Endothelial cell of umbilical vein (primary cell): ENCODE results near the gene HBS1L. TPM values are rescaled to one million over a fixed set of nuclear protein-coding genes. Genes with fewer than 3 reads are reported as not detected.

ENCODE experiments used
- BruUV-seq: library from RNA; stranded (reverse); fragments of 400-500 nt; replicated peaks from 2 replicates; lab custom pipeline; 2021; lab: Mats Ljungman, UMichigan
- CTCF ChIA-PET: fragments of 300-600, 350-600 bp; sonication (Branson Sonifier 250); formaldehyde crosslinking; loops from one replicate; lab custom pipeline; 2021; ENCODE audit warnings: antibody characterized with exemption, inconsistent platforms; lab: Charles Lee
- POLR2A ChIA-PET: fragments of 300-600, 350-600 bp; sonication (Branson Sonifier 250); formaldehyde crosslinking; loops from one replicate; lab custom pipeline; 2021; ENCODE audit warnings: antibody characterized with exemption, inconsistent platforms; lab: Charles Lee
- DNase-seq: peaks from one replicate; pipeline ENCODE4 v3.0.0-alpha.2; 2011; ENCODE audit warnings: low read depth, low spot score
- FAIRE-seq: peaks from 2 replicates; lab custom pipeline; 2011; peaks lifted over from hg19 to GRCh38; lab: Jason Lieb, UNC
- H2AFZ ChIP-seq: 2 replicates; pipeline ENCODE4 v1.6.0; 2012; ENCODE audit warnings: low read depth, low read length, control low read depth, inconsistent platforms
- H3K27ac ChIP-seq: 2 replicates; pipeline ENCODE4 v1.5.1; 2011; ENCODE audit warnings: low read depth, mild to moderate bottlenecking, control low read depth, low read length, moderate library complexity; ENCODE audit not compliant: insufficient read depth
- H3K27me3 ChIP-seq, 2 experiments: 2 replicates each; pipeline versions ENCODE4 v1.6.0 to v1.6.1; 2011; ENCODE audit warnings: low read length in 2 of 2, mixed read lengths in 1 of 2; ENCODE audit not compliant: control insufficient read depth in 2 of 2, insufficient read depth in 2 of 2
- H3K36me3 ChIP-seq, 2 experiments: 2 replicates in 1 of 2; 3 replicates in 1 of 2; pipeline ENCODE4 v1.5.1; 2011; ENCODE audit warnings: low read length in 2 of 2, mild to moderate bottlenecking in 1 of 2, moderate library complexity in 1 of 2; ENCODE audit not compliant: control insufficient read depth in 2 of 2, insufficient read depth in 2 of 2; ENCODE audit errors: extremely low read depth in 1 of 2
- H3K4me1 ChIP-seq: 3 replicates; pipeline ENCODE4 v1.5.1; 2011; ENCODE audit warnings: mild to moderate bottlenecking, low read length; ENCODE audit not compliant: control insufficient read depth, insufficient read depth; ENCODE audit errors: extremely low read depth
- H3K4me2 ChIP-seq: 2 replicates; pipeline ENCODE4 v1.6.1; 2011; ENCODE audit warnings: low read length, control low read depth, mixed read lengths; ENCODE audit not compliant: insufficient read depth
- H3K4me3 ChIP-seq, 3 experiments: fragments of 200-600 bp in 1 of 3; sonication (generic), shearing (Covaris generic) in 1 of 3; replicated peaks in 1 of 3; 2 replicates each; pipeline ENCODE4 v1.5.1; 2011 to 2016; ENCODE audit warnings: control low read depth in 3 of 3, low read length in 3 of 3, mild to moderate bottlenecking in 2 of 3, inconsistent platforms in 1 of 3, low read depth in 1 of 3, moderate library complexity in 1 of 3; ENCODE audit not compliant: insufficient read depth in 1 of 3
- H3K79me2 ChIP-seq: 2 replicates; pipeline ENCODE4 v1.6.0; 2012; ENCODE audit warnings: low read length, inconsistent platforms; ENCODE audit not compliant: control insufficient read depth, insufficient read depth
- H3K9ac ChIP-seq: replicated peaks from 2 replicates; pipeline ENCODE3; 2011; ENCODE audit warnings: low read length, control low read depth; ENCODE audit not compliant: insufficient read depth; ENCODE audit errors: extremely low read depth
- H3K9me1 ChIP-seq: replicated peaks from 3 replicates; pipeline ENCODE4 v1.6.0; 2011; ENCODE audit warnings: mild to moderate bottlenecking, low read length; ENCODE audit not compliant: control insufficient read depth, insufficient read depth; ENCODE audit errors: extremely low read depth
- H3K9me3 ChIP-seq: replicated peaks from 2 replicates; pipeline ENCODE4 v1.5.1; 2012; ENCODE audit warnings: low read length, inconsistent platforms; ENCODE audit not compliant: control insufficient read depth, insufficient read depth
- H4K20me1 ChIP-seq: replicated peaks from 2 replicates; pipeline ENCODE3; 2011; ENCODE audit warnings: mild to moderate bottlenecking, low read length; ENCODE audit not compliant: control insufficient read depth, insufficient read depth; ENCODE audit errors: extremely low read depth
- CTCF ChIP-seq, 2 donors: IDR thresholded peaks; 1 replicate in 1 of 2; 2 replicates in 1 of 2; pipeline ENCODE4 v1.5.1; 2011; ENCODE audit warnings: low read length in 2 of 2, mild to moderate bottlenecking in 2 of 2, moderate library complexity in 2 of 2, control low read depth in 1 of 2, inconsistent platforms in 1 of 2, low read depth in 1 of 2; ENCODE audit not compliant: insufficient read depth in 1 of 2; ENCODE audit errors: extremely low read depth in 1 of 2
- EZH2 ChIP-seq: IDR thresholded peaks from 2 replicates; pipeline ENCODE4 v1.6.1; 2012; ENCODE audit warnings: borderline replicate concordance, low read depth, mild to moderate bottlenecking, moderate library complexity, low read length, inconsistent platforms; ENCODE audit not compliant: severe bottlenecking
- FOS ChIP-seq: IDR thresholded peaks from 2 replicates; pipeline ENCODE4 v1.6.1; 2011; ENCODE audit warnings: mild to moderate bottlenecking, low read length, moderate library complexity, borderline replicate concordance; ENCODE audit not compliant: insufficient read depth
- GATA2 ChIP-seq: IDR thresholded peaks from 2 replicates; pipeline ENCODE4 v1.7.0; 2011; ENCODE audit warnings: low read depth, mild to moderate bottlenecking, moderate library complexity, mixed read lengths, low read length; ENCODE audit not compliant: insufficient read length, insufficient read depth
- JUN ChIP-seq: IDR thresholded peaks from 2 replicates; pipeline ENCODE4 v1.6.1; 2011; ENCODE audit warnings: borderline replicate concordance, low read depth; ENCODE audit not compliant: insufficient read length, insufficient read depth
- MAX ChIP-seq: IDR thresholded peaks from 2 replicates; pipeline ENCODE4 v1.6.1; 2011; ENCODE audit not compliant: insufficient read depth, insufficient read length
- MYC ChIP-seq: IDR thresholded peaks from one replicate; pipeline ENCODE4 v1.6.1; 2011; ENCODE audit warnings: mild to moderate bottlenecking, low read depth, low read length
- POLR2A ChIP-seq: IDR thresholded peaks from 2 replicates; pipeline ENCODE4 v1.6.1; 2012; ENCODE audit warnings: low read depth, mild to moderate bottlenecking, control low read depth, low read length
- POLR2AphosphoS5 ChIP-seq: IDR thresholded peaks from 2 replicates; pipeline ENCODE4 v1.6.1; 2012; ENCODE audit warnings: low read depth, mild to moderate bottlenecking, control low read depth, low read length, moderate library complexity; ENCODE audit not compliant: insufficient read depth
- dilution Hi-C: fragments of 300-500 bp; cut with MboI; formaldehyde crosslinking; loops from one replicate; pipeline ENCODE4 v1.15.0; 2019; ENCODE audit warnings: low sequenced_read_pairs; ENCODE audit not compliant: extremely low pct_ligation_motif_present
- intact Hi-C: fragments of 100-400 bp; cut with micrococcal nuclease; formaldehyde crosslinking; loops from one replicate; pipeline ENCODE4 v1.10.0; 2022
- polyA plus RNA-seq, 4 experiments: library from polyadenylated mRNA; depleted of rRNA in 3 of 4; stranded (reverse) in 3 of 4; unstranded in 1 of 4; fragments of >200 nt; gene quantifications; 2 replicates each; pipeline versions ENCODE4 v1.2.1 to v1.2.3, GENCODE V29; 2011 to 2012; ENCODE audit warnings: missing spikeins in 1 of 4
- total RNA-seq: library from RNA; stranded (reverse); gene quantifications from 2 replicates; pipeline ENCODE4 v1.2.3, GENCODE V29; 2021

The HBS1L gene
- total and polyA plus RNA-seq, 2 donors (not counting 3 experiments of a cell fraction or from before 2014, with no cell fraction given) = 23.7 to 74.6 TPM

GRCh38 chr6:135037541-135037940, 17.1 kb downstream of the HBS1L start:
- ChIA-PET POLR2A (no interaction called here), CTCF (no interaction called here)
- no peaks in the 10 kb centered on the region for H3K27me3 ChIP-seq
- peaks cover 14% of the 10 kb centered on the region for H3K79me2 ChIP-seq
- TF ChIP-seq GATA2 (no peak), JUN (no peak), POLR2A (no peak), FOS (no peak), MYC (no peak), POLR2AphosphoS5 (no peak), MAX (no peak), CTCF (IDR thresholded peaks at IDR 0.05; ENCODE audit: extremely low read depth in 1 of 2, insufficient read depth in 1 of 2, low read depth in 1 of 2, low read length in 2 of 2) (no peak), EZH2 (no peak)
- no peak overlapping the region for H3K9ac ChIP-seq
- FAIRE-seq = no peak
- dilution Hi-C loops (no loop called here), intact Hi-C loops (no loop called here)
- no peak overlapping the region for H3K4me2 ChIP-seq
- H4K20me1 ChIP-seq = peaks cover 3% of the 10 kb centered on the region
- H3K36me3 ChIP-seq = peaks cover 3 to 11% of the 10 kb centered on the region in 2 experiments
- no peaks in the 10 kb centered on the region for H3K9me3 ChIP-seq
- TSS peak; percentile 10 for BruUV-seq
- H2AFZ ChIP-seq = no peak overlapping the region
- no peak for DNase-seq
- no peak overlapping the region for H3K4me3 ChIP-seq
- no peaks in the 10 kb centered on the region for H3K9me1 ChIP-seq
- no peaks in the 10 kb centered on the region for H3K4me1 ChIP-seq
- no peak overlapping the region for H3K27ac ChIP-seq
